MCF 10A (cell line): ENCODE results near the gene NOM1. TPM values are rescaled to one million over a fixed set of nuclear protein-coding genes. Genes with fewer than 3 reads are reported as not detected.

Experiments
- BruUV-seq: library from RNA; stranded (reverse); fragments of 400-500 nt; replicated peaks from 2 replicates; lab custom pipeline; 2021; lab: Mats Ljungman, UMichigan
- CTCF ChIA-PET: fragments of 300-600 bp; sonication (Branson Sonifier 250); formaldehyde crosslinking; extraction: SDS; loops from one replicate; lab custom pipeline; 2021; ENCODE audit warnings: antibody characterized with exemption, inconsistent platforms; lab: Yijun Ruan, JAX
- POLR2A ChIA-PET: fragments of 300-600, 350-650 bp; sonication (Branson Sonifier 250); formaldehyde crosslinking; extraction: SDS; loops from one replicate; lab custom pipeline; 2020; ENCODE audit warnings: antibody characterized with exemption, inconsistent platforms; lab: Yijun Ruan, JAX
- DNase-seq: peaks from one replicate; pipeline ENCODE4 v3.0.0-alpha.2; 2018; ENCODE audit not compliant: unreplicated experiment
- H3K27ac Mint-ChIP-seq: one replicate; pipeline ENCODE4 v1.8.0; 2022; ENCODE audit warnings: mild to moderate bottlenecking, low read depth, mixed read lengths; ENCODE audit not compliant: unreplicated experiment
- H3K27me3 Mint-ChIP-seq: one replicate; pipeline ENCODE4 v1.8.0; 2022; ENCODE audit warnings: mixed read lengths; ENCODE audit not compliant: insufficient read depth, unreplicated experiment
- H3K36me3 Mint-ChIP-seq: one replicate; pipeline ENCODE4 v1.8.0; 2022; ENCODE audit warnings: mild to moderate bottlenecking, moderate library complexity, mixed read lengths; ENCODE audit not compliant: insufficient read depth, unreplicated experiment
- H3K4me1 Mint-ChIP-seq: one replicate; pipeline ENCODE4 v1.8.0; 2022; ENCODE audit warnings: mixed read lengths; ENCODE audit not compliant: insufficient read depth, unreplicated experiment
- H3K4me3 Mint-ChIP-seq: one replicate; pipeline ENCODE4 v1.8.0; 2022; ENCODE audit warnings: mild to moderate bottlenecking, moderate library complexity, mixed read lengths; ENCODE audit not compliant: unreplicated experiment
- H3K9me3 Mint-ChIP-seq: one replicate; pipeline ENCODE4 v1.8.0; 2022; ENCODE audit warnings: mixed read lengths; ENCODE audit not compliant: unreplicated experiment
- intact Hi-C: fragments of 100-400 bp; cut with micrococcal nuclease; formaldehyde crosslinking; loops from 2 replicates; pipeline ENCODE4 v1.14.1; 2022
- total RNA-seq: library from RNA; stranded (reverse); gene quantifications from 2 replicates; pipeline ENCODE4 v1.2.3, GENCODE V29; 2022
- TF ChIP-seq, protein P1 (sequence below): fragments of 200-600 bp; IDR thresholded peaks from one replicate; pipeline ENCODE4 v1.8.0; 2022; ENCODE audit warnings: antibody characterized with exemption, mild to moderate bottlenecking; ENCODE audit not compliant: unreplicated experiment

NOM1 gene
- total RNA-seq, 1 experiment from 2014 or later = 34.1 TPM

DNA sequence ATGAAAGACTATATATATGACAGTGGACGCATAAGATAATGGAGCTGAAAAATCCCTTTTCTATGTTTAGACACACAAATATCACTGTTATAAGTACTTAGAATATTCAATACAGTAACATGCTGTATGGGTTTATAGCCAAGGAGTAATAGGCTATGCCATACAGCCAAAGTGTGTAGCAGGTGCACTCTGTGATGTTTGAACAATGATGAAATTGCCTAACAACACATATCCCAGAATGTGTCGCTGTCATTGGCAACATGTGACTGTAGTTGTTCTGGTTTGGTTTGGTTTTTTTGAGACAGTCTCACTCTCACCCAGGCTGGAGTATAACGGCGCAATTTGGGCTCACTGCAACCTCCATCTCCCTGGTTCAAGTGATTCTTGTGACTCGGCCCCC is 26.1 kb downstream of the NOM1 start:
- Mint-ChIP-seq H3K4me1 (no peaks in the 10 kb centered on the region), H3K27me3 (no peaks in the 10 kb centered on the region), H3K27ac (no peak overlapping the region), H3K36me3 (peaks cover 56% of the 10 kb centered on the region), H3K9me3 (no peaks in the 10 kb centered on the region), H3K4me3 (no peak overlapping the region)
- DNase-seq = no peak
- intact Hi-C loops = loop anchor here (10.0 kb wide), 1 partner anchor 249 kb away; no protein-coding TSS in a partner anchor
- BruUV-seq = no TSS peak
- ChIA-PET POLR2A (no interaction called here), CTCF (no interaction called here)
- TF ChIP-seq, protein P1, sequence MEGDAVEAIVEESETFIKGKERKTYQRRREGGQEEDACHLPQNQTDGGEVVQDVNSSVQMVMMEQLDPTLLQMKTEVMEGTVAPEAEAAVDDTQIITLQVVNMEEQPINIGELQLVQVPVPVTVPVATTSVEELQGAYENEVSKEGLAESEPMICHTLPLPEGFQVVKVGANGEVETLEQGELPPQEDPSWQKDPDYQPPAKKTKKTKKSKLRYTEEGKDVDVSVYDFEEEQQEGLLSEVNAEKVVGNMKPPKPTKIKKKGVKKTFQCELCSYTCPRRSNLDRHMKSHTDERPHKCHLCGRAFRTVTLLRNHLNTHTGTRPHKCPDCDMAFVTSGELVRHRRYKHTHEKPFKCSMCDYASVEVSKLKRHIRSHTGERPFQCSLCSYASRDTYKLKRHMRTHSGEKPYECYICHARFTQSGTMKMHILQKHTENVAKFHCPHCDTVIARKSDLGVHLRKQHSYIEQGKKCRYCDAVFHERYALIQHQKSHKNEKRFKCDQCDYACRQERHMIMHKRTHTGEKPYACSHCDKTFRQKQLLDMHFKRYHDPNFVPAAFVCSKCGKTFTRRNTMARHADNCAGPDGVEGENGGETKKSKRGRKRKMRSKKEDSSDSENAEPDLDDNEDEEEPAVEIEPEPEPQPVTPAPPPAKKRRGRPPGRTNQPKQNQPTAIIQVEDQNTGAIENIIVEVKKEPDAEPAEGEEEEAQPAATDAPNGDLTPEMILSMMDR = no peak

DNA sequence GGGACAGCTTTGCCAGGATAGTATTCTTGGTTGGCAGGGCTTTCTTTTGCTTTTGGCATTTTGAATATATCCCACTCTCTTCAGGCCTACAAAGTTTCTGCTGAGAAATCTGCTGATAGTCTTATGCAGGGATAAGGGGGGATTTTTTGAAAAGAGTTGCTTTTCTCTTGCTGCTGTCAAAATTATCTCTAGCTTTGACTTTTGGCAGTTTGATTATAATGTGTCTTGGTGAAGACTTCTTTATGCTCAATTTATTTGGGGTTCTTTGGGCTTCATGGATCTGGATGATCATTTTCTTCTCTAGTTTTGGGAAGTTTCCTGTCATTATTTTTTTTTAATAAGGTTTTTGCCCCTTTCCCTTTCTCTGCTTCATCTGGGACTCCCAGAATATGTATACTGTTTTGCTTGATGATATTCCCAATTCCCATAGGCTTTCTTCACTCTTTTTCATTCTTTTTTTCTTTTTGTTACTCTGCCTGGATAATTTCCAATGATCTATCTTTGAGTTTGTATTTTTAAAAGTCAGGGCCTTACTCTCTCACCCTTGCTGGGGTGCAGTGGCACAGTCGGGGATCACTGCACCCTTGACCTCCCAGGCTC is 29.6 kb downstream of the NOM1 start:
- Mint-ChIP-seq H3K27me3 (no peaks in the 10 kb centered on the region), H3K4me1 (no peaks in the 10 kb centered on the region), H3K9me3 (no peaks in the 10 kb centered on the region), H3K27ac (no peak overlapping the region), H3K36me3 (peaks cover 32% of the 10 kb centered on the region), H3K4me3 (no peak overlapping the region)
- TF ChIP-seq, protein P1 = no peak
- ChIA-PET POLR2A (interaction anchor here (0.7 kb wide), 1 partner anchor 9 kb away, joined by 4 read pairs; no protein-coding TSS in a partner anchor), CTCF (interaction anchor here (3.6 kb wide), 1 partner anchor 10 kb away, joined by 22 read pairs; no protein-coding TSS in a partner anchor)
- BruUV-seq = no TSS peak
- intact Hi-C loops = loop anchor here (10.0 kb wide), 1 partner anchor 246 kb away; no protein-coding TSS in a partner anchor
- DNase-seq = no peak

DNA sequence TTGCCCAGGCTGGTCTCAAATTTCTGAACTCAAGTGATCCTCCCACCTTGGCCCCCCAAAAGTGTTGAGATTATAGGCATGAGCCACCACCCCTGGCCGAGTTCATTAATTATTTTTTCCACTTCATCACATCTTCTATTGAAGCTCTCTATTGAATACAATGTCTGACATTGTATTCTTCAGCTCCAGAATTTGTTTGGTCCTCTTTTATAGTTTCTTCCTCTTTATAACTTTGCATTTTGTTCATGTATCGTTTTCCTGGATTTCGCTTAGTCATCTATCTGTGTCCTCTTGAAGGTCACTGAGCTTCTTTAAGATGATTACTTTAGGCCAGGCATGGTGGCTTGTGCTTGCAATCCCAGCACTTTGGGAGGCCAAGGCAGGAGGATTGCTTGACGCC is 30.2 kb downstream of the NOM1 start:
- BruUV-seq = no TSS peak
- ChIA-PET CTCF (interaction anchor here (3.6 kb wide), 1 partner anchor 10 kb away, joined by 22 read pairs; no protein-coding TSS in a partner anchor), POLR2A (no interaction called here)
- DNase-seq = no peak
- Mint-ChIP-seq H3K27me3 (no peaks in the 10 kb centered on the region), H3K4me1 (no peaks in the 10 kb centered on the region), H3K4me3 (no peak overlapping the region), H3K27ac (no peak overlapping the region), H3K36me3 (peaks cover 26% of the 10 kb centered on the region), H3K9me3 (no peaks in the 10 kb centered on the region)
- TF ChIP-seq, protein P1 = no peak
- intact Hi-C loops = loop anchor here (10.0 kb wide), 1 partner anchor 245 kb away; no protein-coding TSS in a partner anchor

DNA sequence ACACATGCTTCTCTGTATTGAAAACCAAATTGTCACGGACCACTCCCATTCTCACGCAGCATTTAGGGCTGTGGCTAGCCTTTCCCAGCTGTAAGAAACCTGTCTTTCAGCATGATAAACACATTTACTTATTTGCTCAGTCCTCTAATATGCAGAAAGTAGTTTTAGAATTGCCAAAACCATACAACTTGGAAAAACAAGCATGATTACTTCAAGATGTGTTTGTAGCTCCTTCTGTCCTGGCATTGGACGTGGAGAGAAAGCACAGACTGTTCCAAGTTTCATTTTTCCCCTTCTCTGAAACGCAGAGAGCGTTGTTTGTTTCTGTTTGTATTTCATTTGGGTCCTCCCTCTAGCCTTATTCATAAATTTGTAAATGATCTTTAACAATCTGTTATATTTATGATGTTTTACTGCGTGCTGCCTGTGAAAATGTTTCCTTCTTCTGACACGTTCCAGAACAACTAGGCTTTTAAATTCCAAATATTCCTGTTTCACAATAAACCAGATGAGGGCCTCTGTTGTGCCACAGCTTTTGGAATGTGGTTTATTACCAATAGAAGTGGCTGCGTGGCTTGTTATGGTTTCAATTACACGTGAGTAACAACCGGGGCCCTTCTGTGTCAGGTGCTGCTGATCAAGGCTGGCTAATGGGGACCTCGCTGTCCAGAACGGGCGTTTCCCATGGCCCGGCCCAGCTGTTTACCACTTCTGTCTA is 34.8 kb downstream of the NOM1 start:
- no TSS peak for BruUV-seq
- ChIA-PET POLR2A (interaction anchor here (0.6 kb wide), 1 partner anchor 14 kb away, joined by 4 read pairs; no protein-coding TSS in a partner anchor), CTCF (interaction anchor here (1.1 to 1.5 kb wide), 3 partner anchors 9 to 13 kb away, joined by 3 to 5 read pairs (median 4); no protein-coding TSS in a partner anchor)
- no peak for DNase-seq
- H3K4me1 Mint-ChIP-seq = peaks cover 4% of the 10 kb centered on the region
- peaks cover 4% of the 10 kb centered on the region for H3K36me3 Mint-ChIP-seq
- TF ChIP-seq, protein P1 = no peak
- no peak overlapping the region for H3K27ac Mint-ChIP-seq
- no peaks in the 10 kb centered on the region for H3K27me3 Mint-ChIP-seq
- H3K4me3 Mint-ChIP-seq = no peak overlapping the region
- intact Hi-C loops = no loop called here
- H3K9me3 Mint-ChIP-seq = no peaks in the 10 kb centered on the region
